Breast epithelium (tissue), 4 donors: ENCODE data around the gene FAM227B. TPM values are rescaled to one million over a fixed set of nuclear protein-coding genes. Genes with fewer than 3 reads are reported as not detected.

Experiments
- DNase-seq, 2 donors: peaks; one replicate each; pipeline ENCODE4 v3.0.0-alpha.2; 2019; ENCODE audit warnings: low spot score in 2 of 2
- H3K27ac ChIP-seq, 2 donors: fragments of 200-600 bp; sonication (generic) in 1 of 2; one replicate each; pipeline ENCODE4 v1.5.1; 2016 to 2019; ENCODE audit warnings: mild to moderate bottlenecking in 1 of 2
- H3K27me3 ChIP-seq, 2 donors: fragments of 200-600 bp; sonication (generic) in 1 of 2; one replicate each; pipeline versions ENCODE4 v1.5.1 to v1.6.0; 2017 to 2019; ENCODE audit warnings: control low read depth in 1 of 2, mild to moderate bottlenecking in 1 of 2
- H3K36me3 ChIP-seq: fragments of 200-600 bp; one replicate; pipeline ENCODE4 v1.5.1; 2019
- H3K4me1 ChIP-seq, 2 donors: fragments of 200-600 bp; sonication (generic); one replicate each; pipeline ENCODE4 v1.5.1; 2016 to 2019; ENCODE audit warnings: control low read depth in 1 of 2
- H3K4me3 ChIP-seq, 3 donors: fragments of 200-600 bp; sonication (generic); 1 replicate in 2 of 3; 2 replicates in 1 of 3; pipeline ENCODE4 v1.5.1; 2016 to 2019; ENCODE audit warnings: mild to moderate bottlenecking in 3 of 3, moderate library complexity in 2 of 3
- H3K9me3 ChIP-seq, 2 donors: fragments of 200-600 bp; sonication (generic) in 1 of 2; one replicate each; pipeline ENCODE4 v1.5.1; 2016 to 2019; ENCODE audit warnings: control low read depth in 1 of 2
- CTCF ChIP-seq, 3 donors: fragments of 450-650 bp; IDR thresholded peaks; one replicate each; pipeline ENCODE4 v1.5.1; 2016 to 2017; ENCODE audit warnings: antibody characterized with exemption in 3 of 3, mild to moderate bottlenecking in 3 of 3, moderate library complexity in 3 of 3
- POLR2A ChIP-seq: fragments of 450-650 bp; IDR thresholded peaks from one replicate; pipeline ENCODE4 v1.6.1; 2016; ENCODE audit warnings: antibody characterized with exemption, mild to moderate bottlenecking, moderate library complexity
- POLR2AphosphoS5 ChIP-seq, 3 donors: sonication (generic); formaldehyde crosslinking; IDR thresholded peaks; one replicate each; pipeline ENCODE4 v1.6.1; 2017; ENCODE audit warnings: antibody characterized with exemption in 3 of 3
- intact Hi-C: fragments of 100-400 bp; cut with DNase I; formaldehyde crosslinking; loops from one replicate; pipeline ENCODE4 v1.15.1; 2023; ENCODE audit warnings: low total_unique reads
- total RNA-seq, 3 donors: library from RNA; depleted of rRNA; stranded (reverse); fragments of >200 nt; gene quantifications; one replicate each; pipeline ENCODE4 v1.1.0, GENCODE V29; 2016

Gene FAM227B
- total RNA-seq, 3 donors from 2014 or later = 1.3 to 13.0 (median 4.9) TPM

- Histone ChIP-seq H3K27me3 (no peaks in the 10 kb centered on the region), H3K4me1 (no peaks in the 10 kb centered on the region), H3K4me3 (peak overlapping the region in 1 of 3 donors; percentile 67), H3K9me3 (no peaks in the 10 kb centered on the region), H3K36me3 (no peaks in the 10 kb centered on the region), H3K27ac (peak overlapping the region; percentile 54 to 77)
- TF ChIP-seq POLR2A (no peak), CTCF (IDR thresholded peaks at IDR 0.05) (no peak), POLR2AphosphoS5 (IDR thresholded peaks at IDR 0.05) (no peak)
- intact Hi-C loops = no loop called here
- no peak for DNase-seq
Observed at GRCh38 chr15:49430046-49430445, 190.6 kb downstream of the FAM227B start.

GRCh38 chr15:49428409-49429095, 192.1 kb downstream of the FAM227B start:
- intact Hi-C loops = no loop called here
- H3K27ac ChIP-seq = peak overlapping the region; percentile 54 to 77
- H3K4me3 ChIP-seq = peak overlapping the region; percentile 35 to 67 (median 39)
- no peaks in the 10 kb centered on the region for H3K9me3 ChIP-seq
- H3K27me3 ChIP-seq = no peaks in the 10 kb centered on the region
- no peaks in the 10 kb centered on the region for H3K4me1 ChIP-seq
- no peaks in the 10 kb centered on the region for H3K36me3 ChIP-seq
- no peak for DNase-seq
- TF ChIP-seq POLR2AphosphoS5 (IDR thresholded peaks at IDR 0.05) (peak in 1 of 3 donors; percentile 55), POLR2A (no peak)

GRCh38 chr15:49427372-49427771, 193.2 kb downstream of the FAM227B start:
- Histone ChIP-seq H3K27ac (peak overlapping the region in 1 of 2 donors; percentile 77), H3K4me3 (peak overlapping the region; percentile 35 to 67 (median 39)), H3K36me3 (no peaks in the 10 kb centered on the region), H3K4me1 (no peaks in the 10 kb centered on the region), H3K27me3 (no peaks in the 10 kb centered on the region), H3K9me3 (no peaks in the 10 kb centered on the region)
- intact Hi-C loops = no loop called here
- no peak for DNase-seq
- no peak for TF ChIP-seq POLR2A
- TF ChIP-seq CTCF (IDR thresholded peaks at IDR 0.05) = no peak
- TF ChIP-seq POLR2AphosphoS5 (IDR thresholded peaks at IDR 0.05) = no peak

GRCh38 chr15:49424954-49425353, 195.7 kb downstream of the FAM227B start:
- intact Hi-C loops = no loop called here
- H3K4me1 ChIP-seq = no peaks in the 10 kb centered on the region
- no peak for DNase-seq
- H3K27ac ChIP-seq = peak overlapping the region in 1 of 2 donors; percentile 23
- H3K9me3 ChIP-seq = no peaks in the 10 kb centered on the region
- peak overlapping the region; percentile 35 to 67 (median 39) for H3K4me3 ChIP-seq
- no peak for TF ChIP-seq POLR2AphosphoS5 (IDR thresholded peaks at IDR 0.05)
- no peak for TF ChIP-seq CTCF (IDR thresholded peaks at IDR 0.05)
- no peak for TF ChIP-seq POLR2A
- H3K36me3 ChIP-seq = no peaks in the 10 kb centered on the region
- no peaks in the 10 kb centered on the region for H3K27me3 ChIP-seq

GRCh38 chr15:49423901-49424550, 196.6 kb downstream of the FAM227B start:
- TF ChIP-seq POLR2A (no peak), CTCF (IDR thresholded peaks at IDR 0.05) (no peak), POLR2AphosphoS5 (IDR thresholded peaks at IDR 0.05) (no peak)
- intact Hi-C loops = no loop called here
- DNase-seq = no peak
- H3K27me3 ChIP-seq = no peaks in the 10 kb centered on the region
- H3K36me3 ChIP-seq = no peaks in the 10 kb centered on the region
- H3K4me1 ChIP-seq = no peaks in the 10 kb centered on the region
- H3K9me3 ChIP-seq = no peaks in the 10 kb centered on the region
- peak overlapping the region; percentile 35 to 67 (median 39) for H3K4me3 ChIP-seq
- H3K27ac ChIP-seq = peak overlapping the region; percentile 4 to 76
